ENCODE measurements around the gene ASB3. TPM values are rescaled to one million over a fixed set of nuclear protein-coding genes. Genes with fewer than 3 reads are reported as not detected.

Gene ASB3
- total RNA-seq, 4 donors from 2014 or later, result 24.2 to 32.2 (median 30.2) TPM

DNA sequence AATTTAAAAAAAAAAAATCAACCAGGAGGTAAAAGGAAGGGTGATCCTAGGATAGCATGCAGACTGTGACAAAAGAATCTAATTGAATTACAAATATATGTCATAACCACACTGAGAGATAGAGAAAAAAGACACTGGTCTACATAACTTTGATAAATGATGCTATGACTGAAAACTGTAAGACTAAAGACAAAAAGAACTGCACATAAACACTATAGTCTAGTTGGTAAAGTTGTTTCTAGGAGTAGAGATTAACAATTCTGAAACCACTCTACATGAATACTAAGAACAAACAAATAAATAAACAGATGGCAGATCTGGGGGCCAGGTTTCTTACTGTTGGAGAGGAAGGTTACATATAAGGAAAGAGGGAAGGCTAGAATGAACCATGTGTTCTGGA is 33.7 kb downstream of the ASB3 start:
- no peaks in the 10 kb centered on the region for H3K4me1 ChIP-seq
- no peak overlapping the region for H3K27ac ChIP-seq
- TF ChIP-seq, protein P1, sequence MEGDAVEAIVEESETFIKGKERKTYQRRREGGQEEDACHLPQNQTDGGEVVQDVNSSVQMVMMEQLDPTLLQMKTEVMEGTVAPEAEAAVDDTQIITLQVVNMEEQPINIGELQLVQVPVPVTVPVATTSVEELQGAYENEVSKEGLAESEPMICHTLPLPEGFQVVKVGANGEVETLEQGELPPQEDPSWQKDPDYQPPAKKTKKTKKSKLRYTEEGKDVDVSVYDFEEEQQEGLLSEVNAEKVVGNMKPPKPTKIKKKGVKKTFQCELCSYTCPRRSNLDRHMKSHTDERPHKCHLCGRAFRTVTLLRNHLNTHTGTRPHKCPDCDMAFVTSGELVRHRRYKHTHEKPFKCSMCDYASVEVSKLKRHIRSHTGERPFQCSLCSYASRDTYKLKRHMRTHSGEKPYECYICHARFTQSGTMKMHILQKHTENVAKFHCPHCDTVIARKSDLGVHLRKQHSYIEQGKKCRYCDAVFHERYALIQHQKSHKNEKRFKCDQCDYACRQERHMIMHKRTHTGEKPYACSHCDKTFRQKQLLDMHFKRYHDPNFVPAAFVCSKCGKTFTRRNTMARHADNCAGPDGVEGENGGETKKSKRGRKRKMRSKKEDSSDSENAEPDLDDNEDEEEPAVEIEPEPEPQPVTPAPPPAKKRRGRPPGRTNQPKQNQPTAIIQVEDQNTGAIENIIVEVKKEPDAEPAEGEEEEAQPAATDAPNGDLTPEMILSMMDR (IDR thresholded peaks at IDR 0.05), result no peak
- TF ChIP-seq POLR2A (IDR thresholded peaks at IDR 0.05), result no peak
- H3K36me3 ChIP-seq, result peaks cover 0 to 1% of the 10 kb centered on the region in 2 donors
- no peak overlapping the region for H3K4me3 ChIP-seq (replicated peaks in 1 of 3)
- no peak for DNase-seq
- intact Hi-C loops (cut with DNase I), result no loop called here
- H3K9me3 ChIP-seq, result no peaks in the 10 kb centered on the region
- H3K27me3 ChIP-seq, result no peaks in the 10 kb centered on the region

DNA sequence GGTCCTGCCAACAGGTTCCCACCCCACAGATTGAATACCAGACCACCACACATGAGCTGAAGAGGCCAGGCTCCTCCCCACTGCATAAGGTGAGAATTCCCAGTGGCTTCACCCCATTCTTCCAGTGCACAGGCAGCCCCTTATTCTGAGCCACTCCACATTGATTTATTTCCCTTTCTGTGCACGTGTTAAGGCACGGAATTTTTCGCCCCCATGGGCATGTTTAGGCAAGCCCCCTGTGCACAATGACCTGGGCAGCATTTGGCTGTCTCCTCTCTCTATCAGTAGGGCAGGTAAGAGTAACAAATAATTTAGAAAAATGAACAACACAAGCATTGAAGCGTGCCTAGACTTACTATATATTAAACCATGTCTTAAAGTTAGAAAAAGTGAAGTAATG is 34.4 kb downstream of the ASB3 start:
- no peak for DNase-seq
- no peak overlapping the region for H3K27ac ChIP-seq
- H3K4me3 ChIP-seq (replicated peaks in 1 of 3), result no peak overlapping the region
- no peaks in the 10 kb centered on the region for H3K27me3 ChIP-seq
- H3K4me1 ChIP-seq, result no peaks in the 10 kb centered on the region
- intact Hi-C loops (cut with DNase I), result no loop called here
- H3K9me3 ChIP-seq, result no peaks in the 10 kb centered on the region
- H3K36me3 ChIP-seq, result peaks cover 0 to 5% of the 10 kb centered on the region in 2 donors
- 93 to 94% methylated on average over 4 of the region's 4 CpGs for WGBS, 2 donors
- TF ChIP-seq, protein P1 (IDR thresholded peaks at IDR 0.05), result no peak
- TF ChIP-seq POLR2A (IDR thresholded peaks at IDR 0.05), result no peak

DNA sequence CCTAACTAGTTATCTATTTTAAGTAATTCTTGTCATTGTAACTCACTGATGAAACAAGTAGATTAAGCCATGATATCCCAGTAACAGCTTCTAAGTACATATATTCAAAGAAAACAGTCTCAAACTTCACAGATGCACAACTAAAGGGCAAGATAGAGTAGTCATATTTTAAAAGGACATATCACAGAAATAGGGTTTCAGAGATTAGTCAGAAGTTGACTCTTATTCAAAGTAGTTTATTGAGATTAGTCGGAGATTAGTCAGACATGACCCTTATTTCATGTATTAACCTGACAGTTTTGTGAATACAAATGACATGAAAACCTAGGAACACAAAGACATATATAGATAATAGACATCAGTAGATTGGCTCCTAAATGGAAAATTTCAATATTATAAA is 35.0 kb downstream of the ASB3 start:
- WGBS, 2 donors, result 83 to 89% methylated on average over 1 of the region's 1 CpG
- no peak overlapping the region for H3K4me3 ChIP-seq (replicated peaks in 1 of 3)

DNA sequence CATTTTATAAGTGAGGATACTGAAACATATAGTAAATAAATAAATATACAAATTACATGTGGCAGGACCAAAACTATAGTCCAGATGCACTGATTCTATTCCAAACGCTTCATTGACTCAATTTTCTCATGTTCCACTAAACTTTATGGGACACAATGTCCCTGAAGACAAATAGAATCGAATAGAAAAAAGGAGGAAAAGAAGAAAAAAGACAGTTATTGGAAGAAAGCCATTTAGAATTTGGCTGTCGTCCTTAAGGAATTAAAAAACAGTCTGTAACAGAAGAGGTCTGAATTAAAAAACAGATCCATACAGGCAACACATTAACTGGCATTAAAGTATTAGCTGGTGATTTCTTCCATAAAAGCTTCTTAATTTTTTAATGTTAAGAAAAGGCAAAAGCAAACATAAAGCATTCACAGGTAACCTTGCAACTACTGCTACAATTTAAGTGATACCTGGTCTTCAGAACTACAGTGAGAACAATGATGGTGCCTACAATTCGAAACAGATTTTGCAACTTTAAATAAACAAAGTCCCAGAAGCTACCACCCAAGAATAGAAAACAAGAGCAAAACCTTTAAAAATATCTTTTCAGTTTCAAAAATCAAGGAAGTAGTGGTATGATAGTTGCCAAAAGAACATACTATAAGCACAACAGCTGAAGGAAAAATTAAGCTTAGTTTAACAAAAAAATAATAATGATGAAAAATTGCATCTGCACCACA is 36.5 kb downstream of the ASB3 start:
- Histone ChIP-seq H3K27ac (no peak overlapping the region), H3K36me3 (peaks cover 0 to 5% of the 10 kb centered on the region in 2 donors), H3K9me3 (no peaks in the 10 kb centered on the region), H3K27me3 (no peaks in the 10 kb centered on the region), H3K4me1 (no peaks in the 10 kb centered on the region), H3K4me3 (replicated peaks in 1 of 3) (no peak overlapping the region)
- WGBS, 2 donors, result 73 to 77% methylated on average over 4 of the region's 4 CpGs
- intact Hi-C loops (cut with DNase I), result no loop called here
- TF ChIP-seq, protein P1 (IDR thresholded peaks at IDR 0.05), result no peak
- TF ChIP-seq POLR2A (IDR thresholded peaks at IDR 0.05), result no peak
- no peak for DNase-seq

More for the DNA sequence above, 35.0 kb downstream of the ASB3 start:
- DNase-seq, result no peak
- TF ChIP-seq, protein P1 (IDR thresholded peaks at IDR 0.05), result no peak
- TF ChIP-seq POLR2A (IDR thresholded peaks at IDR 0.05), result no peak
- no peaks in the 10 kb centered on the region for H3K9me3 ChIP-seq
- intact Hi-C loops (cut with DNase I), result no loop called here
- no peaks in the 10 kb centered on the region for H3K4me1 ChIP-seq
- H3K27ac ChIP-seq, result no peak overlapping the region
- H3K36me3 ChIP-seq, result peaks cover 0 to 5% of the 10 kb centered on the region in 2 donors
- H3K27me3 ChIP-seq, result no peaks in the 10 kb centered on the region

DNA sequence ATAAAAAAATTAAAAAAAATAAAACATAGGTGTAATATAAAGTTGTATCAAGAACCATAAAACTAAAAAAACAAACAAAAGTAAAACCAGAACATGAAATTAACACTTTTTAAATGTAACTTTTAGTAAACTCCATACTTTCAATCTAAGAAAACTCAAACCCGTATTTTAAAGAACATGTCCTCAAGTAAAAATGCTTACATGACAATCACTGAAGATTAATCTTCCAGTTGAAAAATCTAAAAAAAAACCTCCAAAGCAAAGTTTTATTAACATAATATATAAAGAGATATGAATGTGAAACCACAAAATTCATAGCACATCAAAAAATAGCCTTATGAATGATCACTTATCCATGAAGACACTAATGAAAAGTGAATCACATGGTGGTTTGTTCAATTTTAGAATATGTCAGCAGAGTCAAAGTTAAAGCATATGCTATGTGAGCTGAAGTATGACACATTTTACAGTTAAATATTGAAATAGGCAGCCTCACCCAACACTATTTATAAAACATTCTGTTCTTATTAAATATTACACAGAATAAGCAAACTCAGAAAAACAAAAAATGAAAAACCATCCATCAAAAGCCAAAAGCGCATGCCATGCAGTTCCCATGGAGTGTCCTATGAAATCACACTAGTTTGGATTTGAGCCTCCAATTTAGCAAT is 42.2 kb downstream of the ASB3 start:
- H3K9me3 ChIP-seq, result no peaks in the 10 kb centered on the region
- 87 to 92% methylated on average over 2 of the region's 2 CpGs for WGBS, 2 donors
- no peak overlapping the region for H3K27ac ChIP-seq
- TF ChIP-seq, protein P1 (IDR thresholded peaks at IDR 0.05), result no peak
- no peak for TF ChIP-seq POLR2A (IDR thresholded peaks at IDR 0.05)
- DNase-seq, result no peak
- H3K27me3 ChIP-seq, result no peaks in the 10 kb centered on the region
- no peaks in the 10 kb centered on the region for H3K4me1 ChIP-seq
- peaks cover 0 to 5% of the 10 kb centered on the region in 2 donors for H3K36me3 ChIP-seq
- no peak overlapping the region for H3K4me3 ChIP-seq (replicated peaks in 1 of 3)
- intact Hi-C loops (cut with DNase I), result no loop called here

Measured in thyroid gland (tissue), 4 donors.